Fibroblast of the aortic adventitia (primary cell): ENCODE results near the gene UBXN6. TPM values are rescaled to one million over a fixed set of nuclear protein-coding genes. Genes with fewer than 3 reads are reported as not detected.

ENCODE experiments used
- DNase-seq: peaks from one replicate; pipeline ENCODE4 v3.0.0-alpha.2; 2010; ENCODE audit warnings: low read depth
- H3K4me3 ChIP-seq: 2 replicates; pipeline ENCODE4 v1.5.1; 2011; ENCODE audit warnings: low read depth, mild to moderate bottlenecking, control low read depth, low read length, moderate library complexity
- total RNA-seq: library from RNA; depleted of rRNA; stranded (reverse); fragments of >200 nt; gene quantifications from 2 replicates; pipeline ENCODE4 v1.2.3, GENCODE V29; 2012; ENCODE audit warnings: low replicate concordance
- TF ChIP-seq, protein P1 (sequence below): IDR thresholded peaks from 2 replicates; pipeline ENCODE4 v1.5.1; 2011; ENCODE audit warnings: mild to moderate bottlenecking, low read length, control low read depth, inconsistent platforms; ENCODE audit not compliant: insufficient read depth

The UBXN6 gene
- total RNA-seq, 1 donor = 87.9 TPM

DNA sequence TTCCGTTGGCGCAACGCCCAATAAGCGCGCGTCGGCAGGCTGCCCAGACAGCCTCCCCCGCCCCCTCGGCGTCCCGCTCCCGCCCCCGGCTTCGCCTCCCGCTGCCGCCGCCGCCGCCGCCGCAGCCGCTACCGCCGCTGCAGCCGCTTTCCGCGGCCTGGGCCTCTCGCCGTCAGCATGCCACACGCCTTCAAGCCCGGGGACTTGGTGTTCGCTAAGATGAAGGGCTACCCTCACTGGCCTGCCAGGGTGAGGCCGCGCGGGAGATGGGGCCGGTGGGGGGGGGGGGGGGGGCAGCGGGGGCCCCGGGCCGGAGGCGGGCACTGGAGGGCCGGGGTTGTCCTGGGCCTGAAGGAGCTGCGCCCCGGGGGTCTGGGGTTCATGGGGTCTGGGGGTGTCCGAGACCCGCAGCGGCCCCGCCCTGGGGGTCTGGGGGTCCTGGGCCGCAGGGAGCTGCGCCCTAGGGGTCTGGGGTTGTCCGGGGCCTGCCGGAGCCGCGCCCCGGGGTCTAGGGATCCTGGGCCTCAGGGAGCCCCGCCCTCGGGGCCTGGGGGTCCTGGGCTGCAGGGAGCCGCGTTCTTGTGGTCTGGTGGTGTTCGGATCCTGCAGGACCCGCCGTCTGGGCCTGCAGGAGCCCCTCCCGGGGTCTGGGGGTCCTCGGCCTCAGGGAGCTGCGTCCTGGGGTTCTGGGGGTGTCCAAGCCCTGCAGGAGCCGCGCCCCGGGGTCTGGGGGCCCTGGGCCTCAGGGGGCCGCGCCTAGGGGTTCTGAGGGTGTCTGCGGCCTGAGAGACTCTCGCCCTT is 14.8 kb upstream of the UBXN6 start, which contains the start of gene HDGFL2:
TSS of gene HDGFL2 (plus strand) at position 124 of the 801 bp plus-strand sequence. CDS start at position 178, 54 bp downstream.
- no peak for DNase-seq
- H3K4me3 ChIP-seq = peak within 1 kb of the TSS; percentile 77
- TF ChIP-seq, protein P1, sequence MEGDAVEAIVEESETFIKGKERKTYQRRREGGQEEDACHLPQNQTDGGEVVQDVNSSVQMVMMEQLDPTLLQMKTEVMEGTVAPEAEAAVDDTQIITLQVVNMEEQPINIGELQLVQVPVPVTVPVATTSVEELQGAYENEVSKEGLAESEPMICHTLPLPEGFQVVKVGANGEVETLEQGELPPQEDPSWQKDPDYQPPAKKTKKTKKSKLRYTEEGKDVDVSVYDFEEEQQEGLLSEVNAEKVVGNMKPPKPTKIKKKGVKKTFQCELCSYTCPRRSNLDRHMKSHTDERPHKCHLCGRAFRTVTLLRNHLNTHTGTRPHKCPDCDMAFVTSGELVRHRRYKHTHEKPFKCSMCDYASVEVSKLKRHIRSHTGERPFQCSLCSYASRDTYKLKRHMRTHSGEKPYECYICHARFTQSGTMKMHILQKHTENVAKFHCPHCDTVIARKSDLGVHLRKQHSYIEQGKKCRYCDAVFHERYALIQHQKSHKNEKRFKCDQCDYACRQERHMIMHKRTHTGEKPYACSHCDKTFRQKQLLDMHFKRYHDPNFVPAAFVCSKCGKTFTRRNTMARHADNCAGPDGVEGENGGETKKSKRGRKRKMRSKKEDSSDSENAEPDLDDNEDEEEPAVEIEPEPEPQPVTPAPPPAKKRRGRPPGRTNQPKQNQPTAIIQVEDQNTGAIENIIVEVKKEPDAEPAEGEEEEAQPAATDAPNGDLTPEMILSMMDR = no peak

DNA sequence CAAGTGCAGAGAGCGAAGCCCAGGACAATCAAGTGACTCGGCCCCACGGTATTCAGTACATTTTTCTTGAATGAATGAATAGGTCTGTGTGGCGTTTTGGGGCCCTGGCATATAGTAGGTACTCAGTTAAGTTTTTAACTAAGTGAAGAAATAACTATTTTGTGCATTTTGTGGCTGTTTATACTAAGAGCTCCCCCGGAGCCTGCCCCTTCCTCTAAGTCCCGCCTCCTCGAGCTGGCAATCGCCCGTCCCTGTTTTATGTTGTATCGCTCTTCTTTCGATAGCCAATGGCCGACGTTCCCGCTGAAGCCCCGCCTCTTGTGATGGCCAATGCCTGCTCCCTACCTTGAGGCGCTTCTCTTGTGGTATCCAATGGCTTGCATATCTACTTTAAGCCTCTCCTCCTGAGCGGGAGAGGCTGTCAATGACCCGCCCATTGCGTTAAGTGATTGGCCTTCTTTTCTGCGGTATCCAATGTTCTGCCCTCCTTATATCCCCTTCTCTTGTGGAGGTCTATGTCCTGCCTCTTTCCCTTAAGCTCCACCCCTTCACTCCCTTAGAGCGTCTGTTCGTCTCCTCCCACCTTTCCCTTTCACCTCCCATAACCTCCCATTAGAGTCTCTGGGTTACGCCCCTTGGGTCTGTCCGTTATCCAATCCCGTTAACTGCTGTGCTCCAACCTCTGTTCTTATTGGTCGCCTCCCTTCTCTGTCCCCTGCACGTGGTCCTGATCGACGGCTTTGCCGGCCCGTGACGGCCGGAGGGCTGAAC is 14.0 kb upstream of the UBXN6 start:
- TF ChIP-seq, protein P1 = no peak
- DNase-seq = peak; percentile 100
- H3K4me3 ChIP-seq = peak overlapping the region; percentile 69

DNA sequence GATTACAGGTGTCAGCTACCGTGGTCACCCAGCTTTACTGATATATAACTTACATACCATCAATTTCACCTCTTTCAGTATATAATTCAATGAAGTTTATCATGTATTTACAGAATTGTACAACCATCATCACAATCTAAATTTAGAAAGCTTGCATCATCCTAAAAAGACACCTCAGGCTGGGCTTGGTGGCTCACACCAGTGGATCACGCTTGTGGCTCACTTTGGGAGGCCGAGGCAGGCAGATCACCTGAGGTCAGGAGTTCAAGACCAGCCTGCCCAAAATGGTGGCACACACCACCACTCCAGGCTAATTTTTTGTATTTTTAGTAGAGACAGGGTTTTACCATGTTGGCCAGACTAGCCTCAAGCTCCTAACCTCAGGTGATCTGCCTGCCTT is 10.2 kb upstream of the UBXN6 start:
- TF ChIP-seq, protein P1 = no peak
- no peak for DNase-seq
- no peak overlapping the region for H3K4me3 ChIP-seq

DNA sequence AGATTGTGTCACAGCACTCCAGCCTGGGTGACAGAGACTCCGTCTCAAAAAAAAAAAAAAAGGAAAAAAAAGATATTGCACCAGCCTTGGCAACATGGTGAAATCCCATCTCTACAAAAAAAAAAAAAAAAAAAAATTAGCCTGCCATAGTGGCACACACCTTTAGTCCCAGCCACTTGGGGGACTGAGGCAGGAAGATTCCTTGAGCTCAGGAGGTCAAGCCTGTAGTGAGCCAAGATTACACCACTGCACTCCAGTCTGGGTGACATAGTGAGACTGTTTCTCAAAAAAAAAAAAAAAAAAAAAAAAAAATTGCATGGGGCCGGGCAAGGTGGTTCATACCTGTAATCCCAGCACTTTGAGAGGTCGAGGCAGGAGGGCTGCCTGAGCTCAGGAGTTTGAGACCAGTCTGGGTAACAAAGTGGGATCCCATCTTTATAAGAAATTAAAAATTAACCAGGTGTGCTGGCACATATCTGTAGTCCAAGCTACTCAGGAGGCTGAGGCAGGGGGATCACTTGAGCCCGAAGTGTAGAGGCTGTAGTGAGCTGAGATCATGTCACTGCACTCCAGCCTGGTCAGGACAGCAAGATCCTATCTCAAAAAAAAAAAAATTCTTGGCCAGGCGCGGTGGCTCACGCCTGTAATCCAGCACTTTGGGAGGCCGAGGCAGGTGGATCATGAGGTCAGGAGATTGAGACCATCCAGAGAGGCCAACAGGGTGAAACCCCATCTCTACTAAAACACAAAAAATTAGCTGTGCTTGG is 7.4 kb upstream of the UBXN6 start:
- TF ChIP-seq, protein P1 = no peak
- no peak for DNase-seq

DNA sequence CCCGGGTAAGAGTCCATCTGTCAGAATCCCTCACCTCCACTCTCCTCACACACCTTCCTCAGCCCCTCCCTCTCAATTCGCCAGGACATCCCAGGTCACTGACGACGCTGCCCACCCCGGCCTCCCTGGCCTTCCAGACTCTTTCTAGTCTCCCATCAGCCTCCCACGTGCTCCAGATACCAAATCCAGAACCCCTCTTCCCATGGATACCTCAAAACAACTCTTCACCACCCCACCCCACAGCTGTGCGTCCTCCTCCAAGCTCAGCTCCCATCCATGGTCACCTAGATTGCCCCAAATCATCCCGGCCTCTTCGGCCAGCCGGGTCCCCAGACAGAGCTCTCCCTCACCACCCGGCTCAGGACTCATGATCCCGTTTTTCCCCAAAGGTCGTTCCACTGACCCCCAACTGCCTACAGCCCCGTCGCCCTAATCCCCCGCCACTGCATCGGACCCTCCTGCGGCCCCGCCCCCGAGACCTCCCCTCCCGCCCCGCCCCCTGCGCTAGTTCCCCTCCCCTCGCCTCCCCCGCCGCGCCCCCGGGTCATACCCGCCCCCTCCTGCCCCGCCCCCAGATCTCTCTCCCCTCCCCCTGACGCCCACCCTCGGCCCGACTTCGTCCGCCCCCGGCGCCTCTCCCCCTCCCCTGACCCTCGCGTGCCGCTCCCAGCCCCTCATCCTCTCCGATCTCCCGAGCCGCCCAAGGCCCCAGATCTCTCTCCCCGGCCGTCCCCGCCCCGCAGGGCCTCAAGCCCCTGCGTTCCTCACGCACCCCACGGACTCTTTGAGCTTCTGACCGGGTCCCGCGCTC is 546 bp downstream of the UBXN6 start:
- DNase-seq = peak; percentile 67

More for the DNA sequence above, 7.4 kb upstream of the UBXN6 start:
- H3K4me3 ChIP-seq = no peak overlapping the region

More for the DNA sequence above, 546 bp downstream of the UBXN6 start:
- peak overlapping the region; percentile 94 for H3K4me3 ChIP-seq
- TF ChIP-seq, protein P1 = no peak
